NT2/D1 (cell line): ENCODE results near the gene PSKH1.

Source experiments
- DNase-seq: peaks from one replicate; pipeline ENCODE4 v3.0.0-alpha.2; 2011; ENCODE audit warnings: low read depth, low spot score
- H3K27me3 ChIP-seq: 2 replicates; pipeline ENCODE4 v1.6.0; 2011; ENCODE audit warnings: mild to moderate bottlenecking; ENCODE audit not compliant: insufficient read length, insufficient read depth
- H3K36me3 ChIP-seq: 2 replicates; pipeline ENCODE4 v1.6.1; 2011; ENCODE audit warnings: mild to moderate bottlenecking, low read length, mixed read lengths; ENCODE audit not compliant: insufficient read depth, insufficient read length
- H3K4me1 ChIP-seq: 2 replicates; pipeline ENCODE4 v1.5.1; 2011; ENCODE audit not compliant: insufficient read depth, insufficient read length
- H3K4me3 ChIP-seq: 2 replicates; pipeline ENCODE4 v1.5.1; 2011; ENCODE audit warnings: low read depth; ENCODE audit not compliant: insufficient read length
- H3K9ac ChIP-seq: 2 replicates; pipeline ENCODE4 v1.6.0; 2011; ENCODE audit warnings: low read depth; ENCODE audit not compliant: insufficient read length
- H3K9me3 ChIP-seq: 2 replicates; pipeline ENCODE4 v1.5.1; 2011; ENCODE audit warnings: mild to moderate bottlenecking, low read length; ENCODE audit not compliant: insufficient read depth
- SUZ12 ChIP-seq: IDR thresholded peaks from 2 replicates; pipeline ENCODE4 v1.6.1; 2011; ENCODE audit not compliant: insufficient read length, insufficient read depth; ENCODE audit errors: extremely low read depth
- YY1 ChIP-seq: IDR thresholded peaks from 2 replicates; pipeline ENCODE4 v1.6.1; 2011; ENCODE audit not compliant: insufficient read length, insufficient read depth
- ZNF274 ChIP-seq: IDR thresholded peaks from 2 replicates; pipeline ENCODE4 v1.6.1; 2011; ENCODE audit warnings: mild to moderate bottlenecking, low read depth, low read length

The PSKH1 gene

DNA sequence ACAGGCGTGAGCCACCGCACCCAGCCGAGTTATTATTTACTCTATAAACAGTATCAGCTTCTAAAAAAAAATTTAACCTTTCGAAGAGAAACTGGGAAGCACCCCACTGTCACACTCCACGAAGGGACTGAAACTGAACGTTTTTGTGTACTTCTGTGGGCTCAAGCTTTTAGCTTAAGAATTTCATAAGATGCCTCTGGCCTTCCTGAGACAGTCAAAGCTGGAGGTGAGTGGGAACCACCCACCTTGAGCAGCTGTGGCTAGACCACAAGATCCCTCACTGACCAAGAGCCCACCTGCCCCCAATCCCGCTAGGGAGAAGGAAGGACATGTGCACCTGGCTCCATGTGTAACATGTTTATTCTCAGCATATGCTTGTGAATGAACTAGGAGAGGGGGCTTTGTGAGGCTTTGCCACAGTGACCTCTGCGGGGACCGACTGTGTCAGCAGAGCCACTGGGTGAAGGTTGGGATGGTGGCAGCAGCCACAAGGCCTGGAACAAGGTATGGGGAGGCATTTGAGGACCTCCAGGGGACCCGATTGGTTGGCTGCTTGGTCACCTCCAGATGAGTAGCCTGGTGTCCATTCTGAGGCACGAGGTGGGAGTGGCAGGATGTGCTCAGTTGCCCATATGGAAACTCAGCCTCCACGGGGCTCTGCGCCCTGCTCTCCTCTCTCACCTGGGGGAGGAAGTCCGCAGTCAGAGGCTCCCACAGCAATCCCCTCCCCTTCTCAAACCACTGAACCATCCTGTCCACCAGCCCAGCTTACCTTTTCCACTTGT, 82.5 kb downstream of the PSKH1 start:
- DNase-seq, result no peak
- Histone ChIP-seq H3K36me3 (no peaks in the 10 kb centered on the region), H3K27me3 (peaks cover 6% of the 10 kb centered on the region), H3K9ac (no peak overlapping the region), H3K4me3 (no peak overlapping the region), H3K4me1 (no peaks in the 10 kb centered on the region), H3K9me3 (no peaks in the 10 kb centered on the region)
- no peak for TF ChIP-seq SUZ12
- TF ChIP-seq YY1, result no peak
- no peak for TF ChIP-seq ZNF274

DNA sequence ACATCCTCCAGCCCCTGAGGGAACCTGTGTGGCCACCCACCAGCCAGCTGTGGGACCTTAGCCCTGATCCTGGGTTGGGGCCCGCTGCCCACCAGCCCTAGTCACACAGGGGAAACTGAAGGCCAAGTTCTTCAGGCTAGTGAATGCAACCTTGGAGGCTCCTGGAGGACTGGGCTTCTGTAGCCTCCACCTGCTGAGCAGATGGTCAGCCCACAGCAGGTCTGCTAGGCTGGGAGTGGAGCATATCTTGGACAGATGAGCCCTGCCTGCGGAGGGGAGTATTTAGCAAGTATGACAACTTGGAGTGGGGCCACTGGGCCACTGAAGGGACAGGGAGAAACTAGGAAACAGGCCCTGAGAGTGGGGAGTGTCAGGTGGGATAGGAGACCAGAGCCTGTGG, 83.2 kb downstream of the PSKH1 start:
- H3K4me3 ChIP-seq, result no peak overlapping the region
- no peaks in the 10 kb centered on the region for H3K36me3 ChIP-seq
- peaks cover 6% of the 10 kb centered on the region for H3K27me3 ChIP-seq
- H3K9ac ChIP-seq, result no peak overlapping the region
- no peaks in the 10 kb centered on the region for H3K9me3 ChIP-seq
- no peaks in the 10 kb centered on the region for H3K4me1 ChIP-seq
- no peak for TF ChIP-seq ZNF274
- TF ChIP-seq SUZ12, result no peak
- TF ChIP-seq YY1, result no peak
- DNase-seq, result no peak

DNA sequence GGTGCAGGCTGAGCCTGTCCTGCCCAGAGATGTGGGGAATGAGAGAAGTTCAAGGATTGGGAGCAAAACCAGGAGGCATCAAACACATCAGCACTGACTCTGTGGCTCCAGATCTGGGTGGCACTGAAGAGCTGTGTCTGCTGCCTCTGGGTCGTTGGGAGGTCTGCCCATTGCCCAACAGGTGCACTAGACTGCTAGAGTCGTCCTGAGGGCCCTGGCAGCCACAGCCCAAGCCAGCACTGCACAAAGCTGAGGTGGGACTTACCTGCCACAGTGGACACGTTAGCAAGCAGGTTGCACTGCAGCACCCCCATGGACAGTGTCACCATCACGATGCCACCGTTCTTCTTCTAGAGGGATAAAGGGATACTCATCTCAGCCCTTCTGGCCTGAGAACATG, 84.0 kb downstream of the PSKH1 start:
- no peaks in the 10 kb centered on the region; the same call in 1 of the 2 replicates for H3K9me3 ChIP-seq

DNA sequence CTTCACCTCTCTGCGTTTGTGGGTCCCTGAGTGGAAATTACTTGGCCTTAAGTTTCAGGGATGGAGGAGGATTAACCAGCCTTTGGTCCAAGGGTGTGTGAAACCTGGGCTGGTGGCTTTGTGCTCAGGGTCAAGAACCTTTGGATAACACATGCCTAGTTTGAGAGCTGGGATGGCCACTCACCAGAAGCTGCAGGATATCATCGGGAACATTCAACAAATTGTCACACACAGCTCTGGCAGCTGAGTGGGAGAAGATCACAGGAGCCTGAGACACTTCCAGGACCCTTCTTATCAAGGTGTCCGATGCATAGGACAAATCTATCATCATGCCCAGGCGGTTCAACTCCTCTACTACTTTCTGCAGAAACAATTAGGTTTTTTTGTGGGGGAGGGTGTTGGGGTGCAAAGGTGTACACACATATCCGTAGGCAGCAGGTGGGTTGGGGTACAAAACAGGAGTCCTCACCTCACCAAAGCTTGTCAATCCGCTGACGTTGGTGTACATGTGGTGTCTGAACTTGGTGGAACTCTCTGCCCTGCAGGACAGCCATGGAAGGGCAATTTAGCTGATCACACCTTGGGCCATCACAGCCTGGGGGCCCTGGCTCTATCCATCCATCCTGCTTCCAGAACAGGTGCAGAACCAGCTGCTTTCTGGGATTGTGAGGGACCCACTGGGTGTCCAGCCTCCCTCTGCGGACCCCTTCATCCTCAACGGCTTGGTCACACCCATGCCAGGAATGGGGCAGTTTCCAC, 84.6 kb downstream of the PSKH1 start:
- H3K27me3 ChIP-seq, result peaks cover 6% of the 10 kb centered on the region
- no peak overlapping the region for H3K9ac ChIP-seq
- DNase-seq, result no peak
- TF ChIP-seq YY1, result no peak
- TF ChIP-seq ZNF274, result no peak
- TF ChIP-seq SUZ12, result no peak
- H3K4me3 ChIP-seq, result no peak overlapping the region
- H3K9me3 ChIP-seq, result no peaks in the 10 kb centered on the region; the same call in 1 of the 2 replicates
- no peaks in the 10 kb centered on the region for H3K4me1 ChIP-seq
- no peaks in the 10 kb centered on the region for H3K36me3 ChIP-seq

More for the DNA sequence above, 84.0 kb downstream of the PSKH1 start:
- H3K4me3 ChIP-seq, result no peak overlapping the region
- H3K9ac ChIP-seq, result no peak overlapping the region
- TF ChIP-seq SUZ12 (no peak), YY1 (no peak), ZNF274 (no peak)
- DNase-seq, result no peak
- H3K4me1 ChIP-seq, result no peaks in the 10 kb centered on the region
- peaks cover 6% of the 10 kb centered on the region for H3K27me3 ChIP-seq
- H3K36me3 ChIP-seq, result no peaks in the 10 kb centered on the region
